Prostate gland (tissue), 2 donors: ENCODE measurements around the gene GC.

Experiments used
- POLR2AphosphoS5 ChIP-seq: sonication (generic); formaldehyde crosslinking; IDR thresholded peaks from one replicate; pipeline ENCODE4 v1.6.1; 2017; ENCODE audit warnings: antibody characterized with exemption
- TF ChIP-seq, protein P1 (sequence below), 4 experiments: fragments of 200-600 bp in 2 of 4; fragments of 450-650 bp in 2 of 4; sonication (generic) in 2 of 4; IDR thresholded peaks; 1 replicate in 3 of 4; 2 replicates in 1 of 4; pipeline ENCODE4 v1.5.1; 2016 to 2019; ENCODE audit warnings: antibody characterized with exemption in 4 of 4, mild to moderate bottlenecking in 2 of 4, moderate library complexity in 2 of 4

DNA sequence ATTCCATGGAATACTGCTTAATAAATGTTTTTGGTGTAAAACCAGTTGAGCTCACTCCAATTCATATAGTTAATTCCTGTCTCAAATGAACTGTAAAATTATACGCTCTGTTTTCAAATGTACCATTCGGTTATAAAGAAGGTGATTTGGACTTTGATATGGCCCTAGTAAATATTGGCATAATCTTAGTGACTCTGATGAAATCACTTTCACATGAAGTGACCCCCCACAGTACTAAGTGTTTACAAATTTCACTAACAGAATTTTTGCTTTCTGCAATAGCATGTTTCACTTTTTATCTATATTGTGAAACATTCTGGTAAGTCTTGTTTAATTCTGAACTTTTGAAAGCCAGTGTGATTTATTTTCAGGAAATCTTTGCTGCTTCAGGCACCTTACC, 10.9 kb downstream of the GC start:
- TF ChIP-seq, protein P1, sequence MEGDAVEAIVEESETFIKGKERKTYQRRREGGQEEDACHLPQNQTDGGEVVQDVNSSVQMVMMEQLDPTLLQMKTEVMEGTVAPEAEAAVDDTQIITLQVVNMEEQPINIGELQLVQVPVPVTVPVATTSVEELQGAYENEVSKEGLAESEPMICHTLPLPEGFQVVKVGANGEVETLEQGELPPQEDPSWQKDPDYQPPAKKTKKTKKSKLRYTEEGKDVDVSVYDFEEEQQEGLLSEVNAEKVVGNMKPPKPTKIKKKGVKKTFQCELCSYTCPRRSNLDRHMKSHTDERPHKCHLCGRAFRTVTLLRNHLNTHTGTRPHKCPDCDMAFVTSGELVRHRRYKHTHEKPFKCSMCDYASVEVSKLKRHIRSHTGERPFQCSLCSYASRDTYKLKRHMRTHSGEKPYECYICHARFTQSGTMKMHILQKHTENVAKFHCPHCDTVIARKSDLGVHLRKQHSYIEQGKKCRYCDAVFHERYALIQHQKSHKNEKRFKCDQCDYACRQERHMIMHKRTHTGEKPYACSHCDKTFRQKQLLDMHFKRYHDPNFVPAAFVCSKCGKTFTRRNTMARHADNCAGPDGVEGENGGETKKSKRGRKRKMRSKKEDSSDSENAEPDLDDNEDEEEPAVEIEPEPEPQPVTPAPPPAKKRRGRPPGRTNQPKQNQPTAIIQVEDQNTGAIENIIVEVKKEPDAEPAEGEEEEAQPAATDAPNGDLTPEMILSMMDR (IDR thresholded peaks at IDR 0.05): no peak
- no peak for TF ChIP-seq POLR2AphosphoS5
